SW480 (cell line): ENCODE measurements around the gene LPP.
A peak's percentile ranks its signal among the peaks of the same experiment; 100 is the strongest.

ENCODE experiments used
- DNase-seq: peaks from one replicate; pipeline ENCODE4 v3.0.0-alpha.2; 2016; ENCODE audit warnings: low spot score

LPP gene

GRCh38 chr3:188842639-188843038 is 688.7 kb downstream of the LPP start:
- no peak for DNase-seq

- no peak for DNase-seq
Observed at GRCh38 chr3:188844096-188844495, 690.1 kb downstream of the LPP start.

DNA sequence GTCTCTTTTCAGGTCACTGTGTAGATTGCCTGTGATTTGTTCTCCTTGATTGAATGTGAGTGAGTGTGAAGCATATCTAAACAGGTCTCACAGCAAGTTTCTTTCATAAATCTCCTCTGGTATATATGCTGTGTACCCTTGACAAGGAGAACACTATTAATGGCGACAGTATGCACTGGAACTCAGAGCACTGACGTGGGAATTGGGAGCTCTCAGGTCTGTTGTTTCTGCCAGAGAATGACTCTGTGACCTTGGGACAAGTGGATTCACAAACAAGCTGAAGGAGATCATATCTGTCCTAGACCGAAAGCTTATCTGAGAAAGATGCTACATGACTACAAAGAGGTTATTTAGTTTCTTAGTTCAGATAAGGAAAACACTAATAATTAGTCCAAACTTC is 691.6 kb downstream of the LPP start:
- no peak for DNase-seq

DNA sequence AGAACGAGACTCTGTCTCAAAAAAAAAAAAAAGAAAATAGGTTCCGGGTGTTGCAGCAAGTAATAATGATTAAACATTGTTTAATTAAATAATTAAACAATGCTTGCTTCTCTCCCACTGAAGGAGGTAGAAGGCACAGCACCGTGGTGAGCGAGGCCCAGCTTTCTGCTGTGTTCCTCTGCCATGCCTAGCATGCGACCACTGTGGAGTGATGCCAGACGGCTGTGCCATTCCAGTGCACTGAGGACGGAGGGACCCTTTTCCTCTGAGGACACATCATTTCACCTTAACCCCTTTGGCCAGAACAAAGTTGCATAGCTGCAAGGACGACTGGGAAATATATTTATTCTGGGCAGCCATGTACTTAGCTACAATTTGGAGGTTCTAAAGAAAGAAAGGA is 695.0 kb downstream of the LPP start:
- DNase-seq = no peak

DNA sequence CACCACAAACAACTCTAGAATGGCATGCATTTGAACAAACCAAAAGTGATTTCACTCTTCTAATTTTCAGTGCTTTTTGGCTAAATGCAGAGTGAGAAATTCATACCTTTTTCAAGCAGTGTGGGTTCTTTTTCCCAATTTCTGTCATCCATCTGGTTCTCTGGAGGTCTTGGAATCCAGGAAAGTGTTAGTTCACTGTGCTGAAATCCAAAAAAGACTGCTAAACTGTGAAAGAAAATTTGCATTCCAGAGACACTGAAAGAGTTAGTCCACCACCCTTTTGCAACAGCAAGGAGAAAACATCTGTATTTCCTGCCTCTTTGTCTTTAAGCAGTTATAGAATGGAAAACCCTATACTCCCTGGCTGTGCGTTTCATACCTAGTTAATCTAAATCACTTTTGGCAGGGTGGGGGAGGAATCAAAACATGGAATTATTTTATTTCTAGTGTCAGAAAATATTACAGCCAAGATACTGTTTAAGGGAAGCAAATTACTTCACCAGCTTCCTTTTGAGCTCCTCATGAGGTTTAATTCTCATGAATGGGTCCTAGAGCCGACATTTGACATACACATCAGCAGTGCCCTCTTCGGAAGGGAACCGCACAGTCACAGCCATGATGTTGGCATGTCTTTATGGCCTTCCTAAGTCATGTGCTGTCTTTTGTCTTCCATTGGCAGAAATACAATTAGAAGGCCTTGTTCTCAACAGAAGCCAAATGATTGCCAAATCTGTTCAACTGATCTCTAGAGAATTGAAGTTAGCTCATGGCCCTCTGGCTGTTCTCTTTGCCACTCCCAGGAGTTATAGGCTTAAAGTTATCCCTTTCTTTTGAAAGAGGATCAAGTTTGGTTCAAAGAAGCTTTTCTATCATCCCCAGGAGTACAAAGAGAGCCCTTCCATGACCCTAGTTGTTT is 700.2 kb downstream of the LPP start:
- DNase-seq = no peak

- DNase-seq = no peak
Observed at GRCh38 chr3:188854772-188855149, 700.8 kb downstream of the LPP start.

DNA sequence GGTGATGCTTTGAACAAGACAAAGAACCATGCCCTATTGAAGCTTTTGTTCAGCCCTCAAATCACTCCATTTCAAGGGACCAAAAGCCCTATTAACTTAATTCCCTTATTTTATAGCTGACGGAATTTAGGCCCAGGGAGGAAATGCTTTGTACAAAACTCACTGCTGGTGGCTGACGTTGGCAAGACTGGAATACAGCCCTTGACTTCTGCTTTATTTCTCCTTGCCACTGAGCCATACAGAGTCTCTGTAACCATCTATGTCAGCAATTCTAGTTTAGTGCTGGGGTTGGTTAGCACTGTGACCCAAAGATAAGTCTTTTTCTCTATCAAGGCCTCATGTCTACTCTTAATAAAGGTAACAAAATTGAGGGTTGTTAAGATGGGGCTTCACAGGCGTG is 701.7 kb downstream of the LPP start:
- no peak for DNase-seq

- no peak for DNase-seq
Observed at GRCh38 chr3:188860147-188860546, 706.2 kb downstream of the LPP start.

DNA sequence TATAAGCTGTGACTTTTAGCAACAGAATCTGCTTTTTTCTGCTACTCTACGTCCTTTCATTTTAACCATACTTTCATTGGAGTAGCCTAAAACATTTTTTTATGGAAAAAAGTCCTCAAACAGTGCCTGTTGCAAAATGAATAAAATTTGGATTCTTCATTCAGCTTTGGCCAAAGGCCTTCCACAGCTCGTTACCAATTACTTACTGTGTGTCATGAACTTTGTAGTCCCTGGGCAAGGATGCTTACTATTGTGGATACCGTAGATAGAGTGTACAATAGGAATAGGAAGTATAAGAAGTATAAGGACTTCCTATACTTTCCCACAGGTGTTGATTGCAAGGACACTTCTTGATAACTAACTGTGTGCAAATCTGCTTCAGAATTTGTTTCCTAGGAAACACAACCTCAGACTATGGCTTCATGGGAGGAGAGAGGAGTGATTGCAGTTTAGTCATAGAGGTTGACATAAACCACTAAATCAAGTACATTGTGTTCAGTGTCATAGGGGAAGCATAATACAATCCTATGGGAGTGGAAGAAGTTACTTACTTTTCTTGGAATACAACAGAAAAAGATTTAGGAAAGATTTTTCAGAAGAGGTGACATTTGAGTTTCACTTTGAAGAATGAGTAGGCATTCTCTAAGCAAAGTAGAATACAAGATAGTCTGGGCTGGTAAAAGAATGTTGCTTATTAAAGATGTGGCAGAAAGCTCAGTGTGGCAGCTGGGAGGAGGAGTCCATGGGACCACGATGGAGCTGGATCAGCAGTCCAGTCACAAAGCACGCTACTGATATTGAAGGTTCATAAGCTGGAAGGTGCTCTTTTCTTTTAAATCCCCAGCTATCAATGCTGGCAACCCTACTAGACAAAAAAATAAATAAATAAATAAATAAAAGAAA is 708.1 kb downstream of the LPP start:
- no peak for DNase-seq

DNA sequence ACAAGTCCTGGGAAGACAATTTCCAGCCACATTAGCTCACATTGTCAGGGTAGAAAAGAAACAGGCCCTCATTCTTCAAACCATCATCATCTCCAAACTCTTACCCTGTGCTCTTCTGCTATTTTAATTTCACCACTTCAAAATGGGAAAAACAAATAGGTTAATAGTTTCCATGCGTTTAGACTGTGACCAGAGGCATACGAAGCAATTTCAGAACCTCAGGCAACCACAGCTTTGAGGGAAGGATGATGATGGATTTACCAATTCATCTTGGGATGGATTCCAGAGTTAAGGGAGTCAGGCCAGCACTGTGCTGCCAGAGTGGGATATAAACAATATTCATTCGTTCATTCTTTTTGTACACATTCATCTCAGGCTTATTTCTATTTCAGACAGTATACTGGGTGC is 710.0 kb downstream of the LPP start:
- no peak for DNase-seq

- no peak for DNase-seq
Observed at GRCh38 chr3:188867691-188868265, 713.8 kb downstream of the LPP start.

GRCh38 chr3:188868803-188869202 is 714.8 kb downstream of the LPP start:
- DNase-seq = no peak

DNA sequence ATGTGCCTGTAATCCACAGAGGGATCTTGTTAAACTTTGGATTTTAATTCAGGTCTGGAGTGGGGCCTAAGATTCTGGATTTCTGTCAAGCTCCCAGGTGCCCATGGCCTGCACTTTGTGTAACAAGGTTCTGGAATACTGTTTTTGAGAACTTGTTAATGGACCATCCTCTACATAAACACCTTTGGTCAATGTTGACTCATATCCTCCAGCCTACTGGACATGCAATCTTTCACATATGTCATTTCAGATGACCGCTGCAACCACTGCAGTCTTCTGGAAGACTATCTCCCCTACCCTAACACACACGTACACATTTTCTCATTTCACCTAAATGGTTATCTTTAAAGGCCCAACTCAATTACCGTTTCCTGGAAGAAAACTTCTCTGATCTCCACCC is 715.7 kb downstream of the LPP start:
- DNase-seq = no peak

DNA sequence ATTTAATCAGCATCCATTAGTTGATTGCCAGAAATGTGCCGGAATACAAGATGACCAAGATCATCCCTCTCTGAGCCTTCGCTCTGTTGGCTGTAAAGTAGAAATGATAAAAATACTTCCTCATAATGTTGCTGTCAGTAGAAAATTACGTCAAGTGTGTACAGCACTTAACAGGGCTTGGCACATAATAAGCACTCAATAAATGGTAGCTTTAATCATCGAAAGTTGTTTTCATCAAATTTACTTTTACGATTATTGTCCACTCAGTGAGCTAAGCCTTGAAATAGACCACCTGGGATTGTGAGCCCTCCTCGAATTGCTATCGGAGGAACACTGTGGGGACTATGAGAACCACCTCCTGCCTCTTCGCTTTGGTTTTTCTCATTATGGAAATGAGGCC is 716.5 kb downstream of the LPP start:
- no peak for DNase-seq

DNA sequence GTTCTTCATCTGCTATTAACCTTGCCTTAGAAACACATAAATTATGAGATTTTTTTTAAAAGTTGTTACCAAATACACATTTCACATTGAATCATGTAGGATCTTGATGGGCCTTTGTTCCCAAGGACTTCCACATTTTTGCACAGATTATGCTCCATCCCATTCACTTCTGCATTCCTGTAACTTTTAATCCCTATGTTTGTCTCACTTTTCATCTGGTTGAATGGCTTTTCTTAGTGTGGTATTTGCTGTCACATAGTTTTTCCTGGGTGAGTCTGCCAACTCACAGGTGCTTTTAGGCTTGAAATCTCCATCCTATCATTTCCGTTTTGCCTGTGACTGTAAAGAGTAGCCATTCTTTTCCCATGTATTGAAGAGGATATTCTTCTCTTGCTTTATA is 720.6 kb downstream of the LPP start:
- no peak for DNase-seq

DNA sequence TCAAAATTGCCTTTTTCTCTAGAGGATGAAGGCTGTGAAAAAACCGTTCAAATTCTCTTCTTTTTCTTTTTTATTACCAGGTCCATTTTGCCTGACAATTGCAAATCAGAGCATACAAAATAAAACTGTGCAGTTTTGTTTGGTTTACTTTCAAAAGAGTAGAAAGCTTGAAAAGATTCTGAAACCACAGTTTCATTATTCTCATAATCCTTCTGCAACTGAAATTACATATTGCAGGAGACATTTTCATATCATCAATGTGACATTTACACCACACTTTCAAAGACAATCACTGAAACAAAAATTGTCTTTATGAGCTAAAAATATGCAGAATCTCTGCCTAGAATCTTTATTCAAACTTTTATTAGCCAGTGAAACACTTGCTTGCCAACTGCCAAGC is 721.5 kb downstream of the LPP start:
- no peak for DNase-seq

- DNase-seq = no peak
Observed at GRCh38 chr3:188876370-188876769, 722.4 kb downstream of the LPP start.

GRCh38 chr3:188877381-188877780 is 723.4 kb downstream of the LPP start:
- DNase-seq = no peak

GRCh38 chr3:188878076-188878475 is 724.1 kb downstream of the LPP start:
- DNase-seq = no peak

DNA sequence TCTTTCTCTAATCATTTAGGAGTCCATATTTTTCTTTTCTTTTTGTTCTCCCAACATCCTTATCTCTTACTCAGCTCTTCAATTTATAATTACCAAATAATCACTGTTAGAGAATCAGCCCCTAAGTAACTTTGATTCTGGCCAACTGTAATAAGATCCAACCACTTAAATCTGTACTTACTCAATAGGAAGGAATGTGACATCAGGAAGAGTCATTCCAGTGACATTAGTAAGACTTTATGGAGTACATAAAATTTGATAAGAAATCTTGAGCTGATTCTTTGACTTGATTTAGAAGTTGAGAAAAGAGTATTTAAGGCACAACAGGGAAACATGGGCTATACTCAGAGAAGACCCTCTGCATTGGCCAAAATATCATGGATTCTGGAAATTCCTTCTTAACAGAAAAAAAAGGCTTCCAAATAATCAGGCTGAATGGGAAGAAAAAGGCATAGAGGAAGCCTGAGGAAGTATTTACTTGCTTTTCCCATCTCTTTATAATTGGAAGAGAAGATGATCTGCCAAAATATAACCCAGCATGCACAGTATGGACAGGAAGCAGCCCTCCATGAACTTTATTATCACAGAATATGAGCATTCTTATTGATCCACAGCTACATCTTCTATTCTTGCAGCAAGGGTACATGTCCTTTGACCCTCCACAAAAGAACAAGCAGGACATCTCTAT is 728.1 kb downstream of the LPP start:
- peak; percentile 30 for DNase-seq

DNA sequence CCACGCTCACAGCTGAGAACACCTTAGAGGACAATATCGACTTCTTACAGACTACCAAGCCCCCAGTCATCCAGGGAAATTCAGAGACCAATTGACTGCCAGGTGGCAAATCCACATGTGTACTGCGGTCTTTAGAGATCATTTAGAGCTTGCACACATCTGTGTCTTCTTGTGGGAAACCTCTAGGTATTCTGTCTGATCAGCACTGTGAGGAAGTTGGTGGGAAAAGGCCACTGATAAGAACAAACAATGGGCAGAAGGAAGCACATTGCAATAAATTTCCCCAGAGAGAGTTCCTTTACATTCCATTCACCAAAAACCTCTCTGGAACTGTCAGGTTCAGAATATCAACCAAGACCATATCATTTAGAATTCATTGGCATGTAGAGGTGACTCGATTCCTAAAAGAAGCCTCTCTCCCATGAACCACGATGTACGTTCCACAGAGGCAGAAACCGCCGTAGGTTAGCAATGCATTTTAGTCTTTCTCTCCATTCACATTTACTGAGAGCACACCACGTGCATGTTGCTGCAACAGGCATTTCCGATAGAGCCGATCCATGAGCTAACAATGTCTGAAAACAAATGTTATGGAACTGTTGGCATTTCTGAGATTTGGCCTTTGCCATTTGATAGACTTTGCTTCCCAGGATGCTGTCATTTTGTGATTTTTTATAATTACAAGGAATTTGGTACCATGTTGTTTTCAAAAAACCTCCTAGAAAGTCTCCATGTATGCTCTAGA is 730.5 kb downstream of the LPP start:
- no peak for DNase-seq
